Measurements from ENCODE around the gene CGAS.
"Not testable (repeated sequence)": the region's sequence is repeated elsewhere in the genome, so short reads cannot be mapped to it uniquely, and the experiment has no call there.

The CGAS gene

GRCh38 chr6:73476723-73477122 is 24.6 kb upstream of the CGAS start:
- H3K27ac ChIP-seq (ENCODE audit: insufficient read depth in 1 of 2, low read depth in 1 of 2, low read length in 2 of 2, poor library complexity in 1 of 2, severe bottlenecking in 2 of 2): no peak overlapping the region
- H3K27me3 ChIP-seq (replicated peaks in 2 of 5; ENCODE audit: control insufficient read depth in 4 of 5, insufficient read depth in 5 of 5, low read length in 4 of 5): no peaks in the 10 kb centered on the region
- DNase-seq: no peak
- no peaks in the 10 kb centered on the region for H3K4me1 ChIP-seq (ENCODE audit: control extremely low read depth in 1 of 4, control insufficient read depth in 4 of 4, insufficient read depth in 4 of 4, low read length in 3 of 4)
- CTCF ChIA-PET: no interaction called here
- POLR2A ChIA-PET: interaction anchor here (1.0 kb wide), 1 partner anchor 10 kb away, joined by 4 read pairs; no protein-coding TSS in a partner anchor
- WGBS (ENCODE audit: insufficient coverage): 94% methylated on average over 6 of the region's 10 CpGs
- H3K36me3 ChIP-seq (ENCODE audit: control insufficient read depth in 4 of 4, insufficient read depth in 4 of 4, low read length in 3 of 4): peaks cover 6 to 78% (median 42%) of the 10 kb centered on the region in 4 experiments
- H3K9me3 ChIP-seq (ENCODE audit: control extremely low read depth in 1 of 5, control insufficient read depth in 4 of 5, insufficient read depth in 2 of 5, low read depth in 1 of 5, low read length in 4 of 5): no peaks in the 10 kb centered on the region
- no peak overlapping the region for H3K4me3 ChIP-seq (ENCODE audit: control insufficient read depth in 1 of 7, extremely low read depth in 1 of 7, insufficient read depth in 4 of 7, low read depth in 2 of 7, low read length in 6 of 7)

DNA sequence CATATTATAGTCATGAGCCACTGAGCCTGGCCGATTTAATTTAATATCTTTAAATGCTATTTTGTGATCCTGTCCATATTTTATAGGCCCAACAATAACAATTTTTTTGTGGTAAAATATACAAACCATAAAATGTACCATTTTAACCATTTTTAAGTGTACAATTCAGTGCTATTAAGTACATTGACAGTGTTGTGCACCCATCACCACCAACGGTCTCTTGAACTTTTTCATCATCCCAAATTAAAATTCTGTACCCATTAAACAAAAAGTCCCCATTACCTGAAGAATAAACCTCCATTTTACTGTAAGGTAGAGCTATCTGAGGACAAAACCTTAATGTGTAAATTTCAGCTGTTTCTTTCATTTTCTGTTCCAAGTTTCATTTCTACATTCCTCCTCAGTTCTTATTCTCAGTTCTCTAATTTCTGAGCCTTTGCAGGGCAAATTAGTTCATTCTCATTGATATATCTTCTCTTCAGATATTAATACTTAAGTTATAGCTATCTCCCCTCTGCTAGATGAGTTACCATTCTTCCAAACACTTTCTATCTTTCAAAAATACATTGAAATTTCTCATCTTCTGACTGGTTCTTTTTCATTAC is 19.7 kb upstream of the CGAS start:
- ChIA-PET CTCF (interaction anchor here (0.6 to 1.4 kb wide), 3 partner anchors 9 to 44 kb away, joined by 3 to 5 read pairs (median 3); no protein-coding TSS in a partner anchor), POLR2A (interaction anchor here (1.0 kb wide), 1 partner anchor 10 kb away, joined by 4 read pairs; the partner anchor contains the start of gene MTO1)
- no CpG with 5 or more reads among the region's 2 CpGs for WGBS (ENCODE audit: insufficient coverage)
- no peak overlapping the region for H3K27ac ChIP-seq (ENCODE audit: insufficient read depth in 1 of 2, low read depth in 1 of 2, low read length in 2 of 2, poor library complexity in 1 of 2, severe bottlenecking in 2 of 2)
- H3K27me3 ChIP-seq (replicated peaks in 2 of 5; ENCODE audit: control insufficient read depth in 4 of 5, insufficient read depth in 5 of 5, low read length in 4 of 5): no peaks in the 10 kb centered on the region
- no peaks in the 10 kb centered on the region for H3K4me1 ChIP-seq (ENCODE audit: control extremely low read depth in 1 of 4, control insufficient read depth in 4 of 4, insufficient read depth in 4 of 4, low read length in 3 of 4)
- no peaks in the 10 kb centered on the region for H3K9me3 ChIP-seq (ENCODE audit: control extremely low read depth in 1 of 5, control insufficient read depth in 4 of 5, insufficient read depth in 2 of 5, low read depth in 1 of 5, low read length in 4 of 5)
- H3K36me3 ChIP-seq (ENCODE audit: control insufficient read depth in 4 of 4, insufficient read depth in 4 of 4, low read length in 3 of 4): peaks cover 13 to 83% (median 41%) of the 10 kb centered on the region in 4 experiments
- no peak for DNase-seq
- H3K4me3 ChIP-seq (ENCODE audit: control insufficient read depth in 1 of 7, extremely low read depth in 1 of 7, insufficient read depth in 4 of 7, low read depth in 2 of 7, low read length in 6 of 7): no peak overlapping the region

- Histone ChIP-seq H3K9me3 (ENCODE audit: control extremely low read depth in 1 of 5, control insufficient read depth in 4 of 5, insufficient read depth in 2 of 5, low read depth in 1 of 5, low read length in 4 of 5) (no peaks in the 10 kb centered on the region), H3K4me3 (ENCODE audit: control insufficient read depth in 1 of 7, extremely low read depth in 1 of 7, insufficient read depth in 4 of 7, low read depth in 2 of 7, low read length in 6 of 7) (peak within 1 kb of the TSS; percentile 88 to 98 (median 95)), H3K36me3 (ENCODE audit: control insufficient read depth in 4 of 4, insufficient read depth in 4 of 4, low read length in 3 of 4) (peaks cover 0 to 16% (median 8%) of the 10 kb centered on the region in 4 experiments), H3K27ac (ENCODE audit: insufficient read depth in 1 of 2, low read depth in 1 of 2, low read length in 2 of 2, poor library complexity in 1 of 2, severe bottlenecking in 2 of 2) (peak within 1 kb of the TSS; percentile 90 to 98), H3K27me3 (replicated peaks in 2 of 5; ENCODE audit: control insufficient read depth in 4 of 5, insufficient read depth in 5 of 5, low read length in 4 of 5) (no peaks in the 10 kb centered on the region), H3K4me1 (ENCODE audit: control extremely low read depth in 1 of 4, control insufficient read depth in 4 of 4, insufficient read depth in 4 of 4, low read length in 3 of 4) (peaks cover 2 to 32% (median 13%) of the 10 kb centered on the region in 4 experiments)
- ChIA-PET CTCF (interaction anchor here (0.8 to 1.8 kb wide), 9 partner anchors 9 to 152 kb away, joined by 3 to 5 read pairs (median 3); no protein-coding TSS in a partner anchor), POLR2A (interaction anchor here (1.0 to 2.6 kb wide), 4 partner anchors 10 to 193 kb away, joined by 3 to 31 read pairs (median 8); partner anchors contain the start of genes CGAS, EEF1A1 and SLC17A5)
- DNase-seq: peak; percentile 89 to 96 (median 95)
- WGBS (ENCODE audit: insufficient coverage): 0% methylated on average over 38 of the region's 55 CpGs
These were observed 9.6 kb upstream of the CGAS start, which contains the start of gene MTO1 for GRCh38 chr6:73461537-73462350. MTO1 (plus strand) TSS chr6:73461737; CDS start chr6:73461855, 118 bp downstream.

DNA sequence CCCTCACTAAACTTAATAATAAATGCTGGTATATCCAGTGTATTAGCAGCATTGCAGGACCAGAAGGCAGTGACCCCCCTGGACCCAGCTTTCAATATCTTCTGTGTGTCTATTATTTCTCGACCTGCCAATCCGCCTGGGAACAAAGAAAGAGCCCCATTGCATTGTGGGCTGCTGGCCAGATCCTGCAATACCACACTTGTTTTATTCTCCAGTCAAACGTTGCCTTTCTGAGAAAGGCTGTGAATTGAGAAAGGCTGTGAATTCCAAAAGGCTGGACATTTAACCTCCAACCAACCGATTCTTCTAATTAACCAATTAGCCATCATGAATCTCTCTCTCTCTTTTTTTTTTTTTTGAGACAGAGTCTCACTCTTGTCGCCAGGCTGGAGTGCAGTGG is 8.0 kb upstream of the CGAS start:
- H3K27me3 ChIP-seq (replicated peaks in 2 of 5; ENCODE audit: control insufficient read depth in 4 of 5, insufficient read depth in 5 of 5, low read length in 4 of 5): no peaks in the 10 kb centered on the region
- no peak overlapping the region for H3K4me3 ChIP-seq (ENCODE audit: control insufficient read depth in 1 of 7, extremely low read depth in 1 of 7, insufficient read depth in 4 of 7, low read depth in 2 of 7, low read length in 6 of 7)
- H3K4me1 ChIP-seq (ENCODE audit: control extremely low read depth in 1 of 4, control insufficient read depth in 4 of 4, insufficient read depth in 4 of 4, low read length in 3 of 4): peaks cover 9 to 39% (median 19%) of the 10 kb centered on the region in 4 experiments
- POLR2A ChIA-PET: no interaction called here
- H3K27ac ChIP-seq (ENCODE audit: insufficient read depth in 1 of 2, low read depth in 1 of 2, low read length in 2 of 2, poor library complexity in 1 of 2, severe bottlenecking in 2 of 2): no peak overlapping the region
- 89% methylated on average over 3 of the region's 5 CpGs for WGBS (ENCODE audit: insufficient coverage)
- CTCF ChIA-PET: interaction anchor here (0.7 kb wide), 1 partner anchor 35 kb away, joined by 3 read pairs; no protein-coding TSS in a partner anchor
- peaks cover 0 to 6% (median 2%) of the 10 kb centered on the region in 4 experiments for H3K36me3 ChIP-seq (ENCODE audit: control insufficient read depth in 4 of 4, insufficient read depth in 4 of 4, low read length in 3 of 4)
- H3K9me3 ChIP-seq (ENCODE audit: control extremely low read depth in 1 of 5, control insufficient read depth in 4 of 5, insufficient read depth in 2 of 5, low read depth in 1 of 5, low read length in 4 of 5): no peaks in the 10 kb centered on the region
- no peak for DNase-seq

- DNase-seq; H3K27ac ChIP-seq (ENCODE audit: insufficient read depth in 1 of 2, low read depth in 1 of 2, low read length in 2 of 2, poor library complexity in 1 of 2, severe bottlenecking in 2 of 2); H3K4me3 ChIP-seq (ENCODE audit: control insufficient read depth in 1 of 7, extremely low read depth in 1 of 7, insufficient read depth in 4 of 7, low read depth in 2 of 7, low read length in 6 of 7); H3K36me3 ChIP-seq (ENCODE audit: control insufficient read depth in 4 of 4, insufficient read depth in 4 of 4, low read length in 3 of 4); H3K27me3 ChIP-seq (replicated peaks in 2 of 5; ENCODE audit: control insufficient read depth in 4 of 5, insufficient read depth in 5 of 5, low read length in 4 of 5); H3K9me3 ChIP-seq (ENCODE audit: control extremely low read depth in 1 of 5, control insufficient read depth in 4 of 5, insufficient read depth in 2 of 5, low read depth in 1 of 5, low read length in 4 of 5); POLR2A ChIA-PET: not testable (repeated sequence)
- CTCF ChIA-PET: interaction anchor here (0.7 kb wide), 1 partner anchor 35 kb away, joined by 3 read pairs; no protein-coding TSS in a partner anchor
- H3K4me1 ChIP-seq (ENCODE audit: control extremely low read depth in 1 of 4, control insufficient read depth in 4 of 4, insufficient read depth in 4 of 4, low read length in 3 of 4): peaks cover 9 to 43% (median 19%) of the 10 kb centered on the region in 4 experiments
- 88% methylated on average over 4 of the region's 7 CpGs for WGBS (ENCODE audit: insufficient coverage)
These were observed 7.4 kb upstream of the CGAS start for GRCh38 chr6:73459474-73459873.

- ChIA-PET POLR2A (no interaction called here), CTCF (no interaction called here)
- 86% methylated on average over 1 of the region's 3 CpGs for WGBS (ENCODE audit: insufficient coverage)
- peak overlapping the region in 2 of 7 experiments; percentile 5 to 15 for H3K4me3 ChIP-seq (ENCODE audit: control insufficient read depth in 1 of 7, extremely low read depth in 1 of 7, insufficient read depth in 4 of 7, low read depth in 2 of 7, low read length in 6 of 7)
- H3K36me3 ChIP-seq (ENCODE audit: control insufficient read depth in 4 of 4, insufficient read depth in 4 of 4, low read length in 3 of 4): no peaks in the 10 kb centered on the region
- H3K9me3 ChIP-seq (ENCODE audit: control extremely low read depth in 1 of 5, control insufficient read depth in 4 of 5, insufficient read depth in 2 of 5, low read depth in 1 of 5, low read length in 4 of 5): no peaks in the 10 kb centered on the region
- no peaks in the 10 kb centered on the region for H3K27me3 ChIP-seq (replicated peaks in 2 of 5; ENCODE audit: control insufficient read depth in 4 of 5, insufficient read depth in 5 of 5, low read length in 4 of 5)
- peaks cover 7 to 38% (median 19%) of the 10 kb centered on the region in 4 experiments for H3K4me1 ChIP-seq (ENCODE audit: control extremely low read depth in 1 of 4, control insufficient read depth in 4 of 4, insufficient read depth in 4 of 4, low read length in 3 of 4)
- no peak overlapping the region for H3K27ac ChIP-seq (ENCODE audit: insufficient read depth in 1 of 2, low read depth in 1 of 2, low read length in 2 of 2, poor library complexity in 1 of 2, severe bottlenecking in 2 of 2)
- peak; percentile 36 to 64 (median 59) for DNase-seq
These were observed 4.0 kb upstream of the CGAS start for GRCh38 chr6:73455865-73456629.

Measured in common myeloid progenitor, CD34-positive (primary cell).